KOPT-K1 (cell line): Measurements from ENCODE around the gene CACNA1C.

Experiments
- H3K27ac ChIP-seq: fragments of 200-600 bp; sonication (generic); 2 replicates; pipeline ENCODE4 v1.5.1; 2016; ENCODE audit warnings: antibody characterized with exemption, mild to moderate bottlenecking, low read depth, low read length; ENCODE audit not compliant: poor library complexity, severe bottlenecking
- H3K36me3 ChIP-seq: fragments of 200-600 bp; sonication (generic); 2 replicates; pipeline ENCODE4 v1.5.1; 2017; ENCODE audit warnings: antibody characterized with exemption, mild to moderate bottlenecking, low read length, moderate library complexity; ENCODE audit not compliant: insufficient read depth
- H3K9me3 ChIP-seq: fragments of 200-600 bp; sonication (generic); 2 replicates; pipeline ENCODE4 v1.5.1; 2017; ENCODE audit warnings: antibody characterized with exemption, low read length, mild to moderate bottlenecking; ENCODE audit not compliant: insufficient read depth, poor library complexity, severe bottlenecking

CACNA1C gene

GRCh38 chr12:2651068-2651965 lies 598.5 kb downstream of the CACNA1C start:
- Histone ChIP-seq H3K9me3 (no peaks in the 10 kb centered on the region), H3K36me3 (no peaks in the 10 kb centered on the region)

GRCh38 chr12:2652011-2652400 lies 599.2 kb downstream of the CACNA1C start:
- no peaks in the 10 kb centered on the region for H3K9me3 ChIP-seq
- no peak overlapping the region for H3K27ac ChIP-seq
- no peaks in the 10 kb centered on the region for H3K36me3 ChIP-seq

More at GRCh38 chr12:2651068-2651965, 598.5 kb downstream of the CACNA1C start:
- H3K27ac ChIP-seq: no peak overlapping the region

- Histone ChIP-seq H3K36me3 (no peaks in the 10 kb centered on the region), H3K9me3 (no peaks in the 10 kb centered on the region), H3K27ac (no peak overlapping the region)
These were observed 599.8 kb downstream of the CACNA1C start for GRCh38 chr12:2652401-2653081.

GRCh38 chr12:2653461-2653965 lies 600.7 kb downstream of the CACNA1C start:
- Histone ChIP-seq H3K27ac (no peak overlapping the region), H3K36me3 (no peaks in the 10 kb centered on the region), H3K9me3 (no peaks in the 10 kb centered on the region)

GRCh38 chr12:2654311-2654710 lies 601.5 kb downstream of the CACNA1C start:
- no peaks in the 10 kb centered on the region for H3K9me3 ChIP-seq
- H3K36me3 ChIP-seq: no peaks in the 10 kb centered on the region

GRCh38 chr12:2654741-2655140 lies 602.0 kb downstream of the CACNA1C start:
- Histone ChIP-seq H3K36me3 (no peaks in the 10 kb centered on the region), H3K9me3 (no peaks in the 10 kb centered on the region), H3K27ac (no peak overlapping the region)

More at GRCh38 chr12:2654311-2654710, 601.5 kb downstream of the CACNA1C start:
- H3K27ac ChIP-seq: no peak overlapping the region

- Histone ChIP-seq H3K9me3 (no peaks in the 10 kb centered on the region), H3K36me3 (no peaks in the 10 kb centered on the region)
These were observed 609.7 kb downstream of the CACNA1C start for GRCh38 chr12:2662524-2662923.

GRCh38 chr12:2664721-2665577 lies 612.2 kb downstream of the CACNA1C start:
- no peaks in the 10 kb centered on the region for H3K36me3 ChIP-seq
- H3K9me3 ChIP-seq: no peaks in the 10 kb centered on the region
- H3K27ac ChIP-seq: no peak overlapping the region

More at GRCh38 chr12:2662524-2662923, 609.7 kb downstream of the CACNA1C start:
- H3K27ac ChIP-seq: no peak overlapping the region

- no peak overlapping the region for H3K27ac ChIP-seq
- H3K36me3 ChIP-seq: no peaks in the 10 kb centered on the region
- no peaks in the 10 kb centered on the region for H3K9me3 ChIP-seq
These were observed 613.6 kb downstream of the CACNA1C start for GRCh38 chr12:2666411-2666810.

GRCh38 chr12:2666846-2667245 lies 614.1 kb downstream of the CACNA1C start:
- Histone ChIP-seq H3K27ac (no peak overlapping the region), H3K9me3 (no peaks in the 10 kb centered on the region), H3K36me3 (no peaks in the 10 kb centered on the region)

GRCh38 chr12:2667716-2668440 lies 615.1 kb downstream of the CACNA1C start:
- Histone ChIP-seq H3K9me3 (no peaks in the 10 kb centered on the region), H3K36me3 (no peaks in the 10 kb centered on the region), H3K27ac (no peak overlapping the region)

- Histone ChIP-seq H3K9me3 (no peaks in the 10 kb centered on the region), H3K36me3 (no peaks in the 10 kb centered on the region), H3K27ac (no peak overlapping the region)
These were observed 616.0 kb downstream of the CACNA1C start for GRCh38 chr12:2668816-2669215.

GRCh38 chr12:2669560-2669959 lies 616.8 kb downstream of the CACNA1C start:
- H3K27ac ChIP-seq: no peak overlapping the region
- H3K36me3 ChIP-seq: no peaks in the 10 kb centered on the region
- H3K9me3 ChIP-seq: no peaks in the 10 kb centered on the region

GRCh38 chr12:2672863-2673262 lies 620.1 kb downstream of the CACNA1C start:
- H3K27ac ChIP-seq: no peak overlapping the region
- H3K36me3 ChIP-seq: no peaks in the 10 kb centered on the region
- no peaks in the 10 kb centered on the region for H3K9me3 ChIP-seq
